GM12874 (cell line): ENCODE measurements around the gene HPCAL1.

Source experiments
- CTCF ChIP-seq: IDR thresholded peaks from 2 replicates; pipeline ENCODE4 v1.5.1; 2011; ENCODE audit warnings: low read depth, mild to moderate bottlenecking, control low read depth, low read length, moderate library complexity; ENCODE audit not compliant: insufficient read depth

HPCAL1 gene

GRCh38 chr2:10396464-10396863 is 93.8 kb downstream of the HPCAL1 start:
- TF ChIP-seq CTCF = no peak

GRCh38 chr2:10397297-10397875 is 94.7 kb downstream of the HPCAL1 start:
- no peak for TF ChIP-seq CTCF

GRCh38 chr2:10397878-10398277 is 95.2 kb downstream of the HPCAL1 start:
- no peak for TF ChIP-seq CTCF

- TF ChIP-seq CTCF = no peak
Measured at GRCh38 chr2:10398496-10398895, 95.8 kb downstream of the HPCAL1 start.

- no peak for TF ChIP-seq CTCF
Measured at GRCh38 chr2:10399358-10399757, 96.7 kb downstream of the HPCAL1 start.

- TF ChIP-seq CTCF = no peak
Measured at GRCh38 chr2:10400002-10400401, 97.3 kb downstream of the HPCAL1 start.

- TF ChIP-seq CTCF = no peak
Measured at GRCh38 chr2:10400568-10400977, 97.9 kb downstream of the HPCAL1 start.
